ENCODE results near the gene TRPV2. TPM values are rescaled to one million over a fixed set of nuclear protein-coding genes. Genes with fewer than 3 reads are reported as not detected.
A peak's percentile ranks its signal among the peaks of the same experiment; 100 is the strongest.
"Not testable (repeated sequence)": the region's sequence is repeated elsewhere in the genome, so short reads cannot be mapped to it uniquely, and the experiment has no call there.

TRPV2 gene
- total RNA-seq, 6 donors from 2014 or later: 33.4 to 127 (median 48.6) TPM

GRCh38 chr17:16439303-16439791 lies 24.0 kb downstream of the TRPV2 start:
- Histone ChIP-seq H3K4me1 (peaks cover 26 to 54% (median 33%) of the 10 kb centered on the region in 4 donors), H3K36me3 (peaks cover 15 to 40% (median 27%) of the 10 kb centered on the region in 4 donors), H3K27me3 (no peaks in the 10 kb centered on the region), H3K4me3 (peak overlapping the region; percentile 60 to 94 (median 74)), H3K9me3 (no peaks in the 10 kb centered on the region), H3K27ac (peak overlapping the region; percentile 81 to 90 (median 90))
- no peak for TF ChIP-seq POLR2A (IDR thresholded peaks at IDR 0.05)
- peak in 1 of 4 donors; percentile 24 for TF ChIP-seq EP300 (IDR thresholded peaks at IDR 0.05)
- DNase-seq (peak in 1 of 2 donors; percentile 47), ATAC-seq (ENCODE audit: low FRiP score in 2 of 2) (peak in 1 of 2 donors; percentile 15)
- 0 to 1% methylated on average over 16 to 25 of the region's 25 CpGs for WGBS, 2 donors

- WGBS, 2 donors: 5 to 9% methylated on average over 9 to 10 of the region's 10 CpGs
- peaks cover 15 to 45% (median 30%) of the 10 kb centered on the region in 4 donors for H3K36me3 ChIP-seq
- no peaks in the 10 kb centered on the region for H3K27me3 ChIP-seq
- peaks cover 26 to 55% (median 33%) of the 10 kb centered on the region in 4 donors for H3K4me1 ChIP-seq
- no peaks in the 10 kb centered on the region for H3K9me3 ChIP-seq
- TF ChIP-seq CTCF (IDR thresholded peaks at IDR 0.05): no peak
- TF ChIP-seq POLR2A (IDR thresholded peaks at IDR 0.05): no peak
- no peak for TF ChIP-seq EP300 (IDR thresholded peaks at IDR 0.05)
- no peak for TF ChIP-seq POLR2AphosphoS5 (IDR thresholded peaks at IDR 0.05)
- no peak for ATAC-seq (ENCODE audit: low FRiP score in 2 of 2)
- DNase-seq: peak in 1 of 2 donors; percentile 49
- H3K27ac ChIP-seq: peak overlapping the region; percentile 81 to 90 (median 90)
- H3K4me3 ChIP-seq: peak overlapping the region; percentile 60 to 94 (median 74)
Observed at GRCh38 chr17:16439811-16440351, 24.5 kb downstream of the TRPV2 start.

- peaks cover 15 to 47% (median 30%) of the 10 kb centered on the region in 4 donors for H3K36me3 ChIP-seq
- H3K27ac ChIP-seq: peak overlapping the region; percentile 81 to 90 (median 90)
- WGBS, 2 donors: 61 to 88% methylated on average over 4 to 5 of the region's 5 CpGs
Observed at GRCh38 chr17:16440354-16440753, 25.0 kb downstream of the TRPV2 start.

GRCh38 chr17:16440901-16441629 lies 25.7 kb downstream of the TRPV2 start:
- no peaks in the 10 kb centered on the region for H3K9me3 ChIP-seq
- no peak for ATAC-seq (ENCODE audit: low FRiP score in 2 of 2)
- no peak for DNase-seq
- peaks cover 15 to 53% (median 30%) of the 10 kb centered on the region in 4 donors for H3K36me3 ChIP-seq
- no peaks in the 10 kb centered on the region for H3K27me3 ChIP-seq
- H3K27ac ChIP-seq: peak overlapping the region in 2 of 4 donors; percentile 89 to 90
- TF ChIP-seq EP300 (IDR thresholded peaks at IDR 0.05): no peak
- no peak for TF ChIP-seq POLR2A (IDR thresholded peaks at IDR 0.05)
- WGBS, 2 donors: 64 to 67% methylated on average over 3 of the region's 3 CpGs
- H3K4me3 ChIP-seq: peak overlapping the region in 1 of 4 donors; percentile 94
- peaks cover 26 to 59% (median 33%) of the 10 kb centered on the region in 4 donors for H3K4me1 ChIP-seq

More at GRCh38 chr17:16440354-16440753, 25.0 kb downstream of the TRPV2 start:
- H3K27me3 ChIP-seq; H3K9me3 ChIP-seq; ATAC-seq (ENCODE audit: low FRiP score in 2 of 2); DNase-seq: not testable (repeated sequence)
- H3K4me3 ChIP-seq: peak overlapping the region in 3 of 4 donors; percentile 60 to 94 (median 62)
- H3K4me1 ChIP-seq: peaks cover 26 to 56% (median 33%) of the 10 kb centered on the region in 4 donors

GRCh38 chr17:16442141-16442540 lies 26.8 kb downstream of the TRPV2 start:
- 46 to 89% methylated on average over 1 of the region's 1 CpG for WGBS, 2 donors
- H3K9me3 ChIP-seq: no peaks in the 10 kb centered on the region
- H3K4me1 ChIP-seq: peaks cover 26 to 59% (median 33%) of the 10 kb centered on the region in 4 donors
- TF ChIP-seq POLR2AphosphoS5 (IDR thresholded peaks at IDR 0.05): no peak
- TF ChIP-seq CTCF (IDR thresholded peaks at IDR 0.05): no peak
- TF ChIP-seq EP300 (IDR thresholded peaks at IDR 0.05): no peak
- TF ChIP-seq POLR2A (IDR thresholded peaks at IDR 0.05): no peak
- DNase-seq (peak in 1 of 2 donors; percentile 37), ATAC-seq (ENCODE audit: low FRiP score in 2 of 2) (no peak)
- H3K4me3 ChIP-seq: no peak overlapping the region
- H3K27ac ChIP-seq: peak overlapping the region in 3 of 4 donors; percentile 1 to 90 (median 46)
- H3K27me3 ChIP-seq: no peaks in the 10 kb centered on the region
- H3K36me3 ChIP-seq: peaks cover 15 to 57% (median 33%) of the 10 kb centered on the region in 4 donors
